NCI-H2227 (cell line): ENCODE results near the gene SUSD5.
"Not testable (repeated sequence)": the region's sequence is repeated elsewhere in the genome, so short reads cannot be mapped to it uniquely, and the experiment has no call there.

ENCODE experiments used
- DNase-seq: peaks from one replicate; lab custom pipeline; 2025; ENCODE audit not compliant: unreplicated experiment; lab: John Stamatoyannopoulos, UW

Gene SUSD5

GRCh38 chr3:33117461-33117860 is 101.1 kb downstream of the SUSD5 start:
- no peak for DNase-seq

GRCh38 chr3:33115024-33115768 is 103.4 kb downstream of the SUSD5 start:
- DNase-seq: peak; percentile 66

- DNase-seq: no peak
Measured at GRCh38 chr3:33114622-33115023, 104.0 kb downstream of the SUSD5 start.

- DNase-seq: peak; percentile 78
Measured at GRCh38 chr3:33113772-33114621, 104.6 kb downstream of the SUSD5 start, which contains the start of gene CRTAP. TSS of gene CRTAP (plus strand) at chr3:33114014. CDS start at chr3:33114078, 64 bp downstream.

GRCh38 chr3:33111581-33111980 is 107.0 kb downstream of the SUSD5 start:
- DNase-seq: no peak

- not testable (repeated sequence) for DNase-seq
Measured at GRCh38 chr3:33106854-33107253, 111.8 kb downstream of the SUSD5 start.

- DNase-seq: no peak
Measured at GRCh38 chr3:33105341-33105948, 113.2 kb downstream of the SUSD5 start.

- DNase-seq: no peak
Measured at GRCh38 chr3:33104803-33105202, 113.8 kb downstream of the SUSD5 start.

GRCh38 chr3:33103480-33103879 is 115.1 kb downstream of the SUSD5 start:
- DNase-seq: no peak

- DNase-seq: no peak
Measured at GRCh38 chr3:33103034-33103433, 115.6 kb downstream of the SUSD5 start.

- DNase-seq: no peak
Measured at GRCh38 chr3:33100229-33100628, 118.4 kb downstream of the SUSD5 start.
